DOHH2 (cell line): Measurements from ENCODE around the gene PCDH9.

Experiments
- H3F3A ChIP-seq: fragments of 200-600 bp; sonication (generic), shearing (Covaris generic); 2 replicates; pipeline ENCODE4 v1.6.0; 2016; ENCODE audit warnings: antibody characterized with exemption, mild to moderate bottlenecking; ENCODE audit not compliant: control insufficient read depth, insufficient read depth
- H3K27ac ChIP-seq: fragments of 200-600 bp; sonication (generic); 2 replicates; pipeline ENCODE4 v1.5.1; 2014; ENCODE audit warnings: low read depth, mild to moderate bottlenecking, low read length, moderate library complexity
- H3K27me3 ChIP-seq: fragments of 200-600 bp; sonication (generic); 2 replicates; pipeline ENCODE4 v1.6.1; 2014; ENCODE audit warnings: mild to moderate bottlenecking, low read length, mixed read lengths; ENCODE audit not compliant: control insufficient read depth
- H3K36me3 ChIP-seq: fragments of 200-600 bp; sonication (generic); 2 replicates; pipeline ENCODE4 v1.6.1; 2014; ENCODE audit warnings: mild to moderate bottlenecking, low read length, moderate library complexity, mixed read lengths; ENCODE audit not compliant: control insufficient read depth
- H3K4me1 ChIP-seq: fragments of 200-600 bp; sonication (generic); 2 replicates; pipeline ENCODE4 v1.6.1; 2014; ENCODE audit warnings: mild to moderate bottlenecking, low read length, mixed read lengths; ENCODE audit not compliant: control insufficient read depth
- H3K4me2 ChIP-seq: fragments of 200-600 bp; sonication (generic); 2 replicates; pipeline ENCODE4 v1.6.0; 2014; ENCODE audit warnings: mild to moderate bottlenecking, low read length, moderate library complexity
- H3K4me3 ChIP-seq: fragments of 200-600 bp; sonication (generic); 2 replicates; pipeline ENCODE4 v1.5.1; 2014; ENCODE audit warnings: mild to moderate bottlenecking, low read length, mixed read lengths
- H3K79me2 ChIP-seq: fragments of 200-600 bp; sonication (generic); 2 replicates; pipeline ENCODE4 v1.6.1; 2014; ENCODE audit warnings: mild to moderate bottlenecking, low read length, mixed read lengths; ENCODE audit not compliant: control insufficient read depth
- H3K9me2 ChIP-seq: fragments of 200-600 bp; sonication (generic); replicated peaks from 2 replicates; pipeline ENCODE4 v1.6.1; 2014; ENCODE audit warnings: mild to moderate bottlenecking, low read length, mixed read lengths; ENCODE audit not compliant: control insufficient read depth
- H3K9me3 ChIP-seq: fragments of 200-600 bp; sonication (generic); 2 replicates; pipeline ENCODE4 v1.6.1; 2014; ENCODE audit warnings: antibody characterized with exemption, low read length, mixed read lengths; ENCODE audit not compliant: control insufficient read depth, insufficient read depth
- H4K20me1 ChIP-seq: fragments of 200-600 bp; sonication (generic); 2 replicates; pipeline ENCODE4 v1.6.0; 2014; ENCODE audit warnings: low read depth, mild to moderate bottlenecking, antibody characterized with exemption, low read length, moderate library complexity; ENCODE audit not compliant: control insufficient read depth, insufficient read depth
- EZH2phosphoT487 ChIP-seq: fragments of 200-600 bp; sonication (generic); IDR thresholded peaks from 2 replicates; pipeline ENCODE4 v1.6.1; 2017; ENCODE audit warnings: borderline replicate concordance, mild to moderate bottlenecking, antibody characterized with exemption, low read length, moderate library complexity, mixed read lengths
- TF ChIP-seq, protein P1 (sequence below): fragments of 200-600 bp; sonication (generic); IDR thresholded peaks from one replicate; pipeline ENCODE4 v1.5.1; 2014; ENCODE audit warnings: antibody characterized with exemption, mild to moderate bottlenecking, low read depth, low read length; ENCODE audit not compliant: poor library complexity, severe bottlenecking

PCDH9 gene

GRCh38 chr13:67230404-67231288, 510 bp upstream of the PCDH9 start:
- Histone ChIP-seq H3F3A (peaks cover 6% of the 10 kb centered on the region; the same call in 1 of the 2 replicates), H3K9me3 (no peaks in the 10 kb centered on the region; the same call in 1 of the 2 replicates), H3K4me2 (peak overlapping the region; percentile 67), H3K4me1 (peaks cover 24% of the 10 kb centered on the region), H3K27me3 (no peaks in the 10 kb centered on the region), H3K4me3 (peak overlapping the region; percentile 94), H4K20me1 (no peaks in the 10 kb centered on the region), H3K36me3 (peaks cover 7% of the 10 kb centered on the region), H3K27ac (peak overlapping the region; percentile 49; the same call in 1 of the 2 replicates), H3K9me2 (no peaks in the 10 kb centered on the region), H3K79me2 (peaks cover 28% of the 10 kb centered on the region)
- TF ChIP-seq, protein P1, sequence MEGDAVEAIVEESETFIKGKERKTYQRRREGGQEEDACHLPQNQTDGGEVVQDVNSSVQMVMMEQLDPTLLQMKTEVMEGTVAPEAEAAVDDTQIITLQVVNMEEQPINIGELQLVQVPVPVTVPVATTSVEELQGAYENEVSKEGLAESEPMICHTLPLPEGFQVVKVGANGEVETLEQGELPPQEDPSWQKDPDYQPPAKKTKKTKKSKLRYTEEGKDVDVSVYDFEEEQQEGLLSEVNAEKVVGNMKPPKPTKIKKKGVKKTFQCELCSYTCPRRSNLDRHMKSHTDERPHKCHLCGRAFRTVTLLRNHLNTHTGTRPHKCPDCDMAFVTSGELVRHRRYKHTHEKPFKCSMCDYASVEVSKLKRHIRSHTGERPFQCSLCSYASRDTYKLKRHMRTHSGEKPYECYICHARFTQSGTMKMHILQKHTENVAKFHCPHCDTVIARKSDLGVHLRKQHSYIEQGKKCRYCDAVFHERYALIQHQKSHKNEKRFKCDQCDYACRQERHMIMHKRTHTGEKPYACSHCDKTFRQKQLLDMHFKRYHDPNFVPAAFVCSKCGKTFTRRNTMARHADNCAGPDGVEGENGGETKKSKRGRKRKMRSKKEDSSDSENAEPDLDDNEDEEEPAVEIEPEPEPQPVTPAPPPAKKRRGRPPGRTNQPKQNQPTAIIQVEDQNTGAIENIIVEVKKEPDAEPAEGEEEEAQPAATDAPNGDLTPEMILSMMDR: no peak
- no peak for TF ChIP-seq EZH2phosphoT487

- Histone ChIP-seq H3K27me3 (no peaks in the 10 kb centered on the region), H3F3A (peaks cover 6% of the 10 kb centered on the region; the same call in 1 of the 2 replicates), H3K79me2 (peaks cover 30% of the 10 kb centered on the region), H3K9me3 (no peaks in the 10 kb centered on the region; the same call in 1 of the 2 replicates), H3K27ac (no peak overlapping the region), H3K4me1 (peaks cover 37% of the 10 kb centered on the region), H3K4me3 (peak overlapping the region; percentile 94), H4K20me1 (no peaks in the 10 kb centered on the region), H3K36me3 (peaks cover 7% of the 10 kb centered on the region), H3K4me2 (peak overlapping the region; percentile 67), H3K9me2 (no peaks in the 10 kb centered on the region)
- TF ChIP-seq, protein P1: no peak
- TF ChIP-seq EZH2phosphoT487: no peak
Measured at GRCh38 chr13:67228916-67229315, 1.2 kb downstream of the PCDH9 start.

DNA sequence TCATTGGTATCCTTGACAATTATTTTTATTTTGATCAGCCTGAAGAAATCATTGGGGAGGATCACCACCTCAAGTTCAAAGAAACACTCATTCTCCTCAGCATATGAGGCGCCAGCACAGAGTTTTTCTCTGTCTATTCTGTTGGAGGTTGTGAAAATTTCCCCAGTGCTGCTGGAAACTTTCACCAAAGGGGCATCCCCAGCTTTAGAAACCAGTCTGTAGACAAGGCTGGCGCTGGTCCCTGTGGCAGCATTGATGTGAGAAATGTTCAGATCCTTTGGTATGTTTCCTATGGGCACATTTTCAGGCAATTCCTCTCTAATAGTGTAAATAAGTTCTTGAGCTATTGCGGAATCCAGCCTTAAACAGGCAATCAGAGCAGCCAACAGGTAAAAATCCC, 2.1 kb downstream of the PCDH9 start:
- TF ChIP-seq, protein P1: no peak
- no peak for TF ChIP-seq EZH2phosphoT487
- H4K20me1 ChIP-seq: no peaks in the 10 kb centered on the region
- H3K4me3 ChIP-seq: peak overlapping the region; percentile 94
- peak overlapping the region; percentile 67 for H3K4me2 ChIP-seq
- no peaks in the 10 kb centered on the region; the same call in 1 of the 2 replicates for H3K9me3 ChIP-seq
- H3K27ac ChIP-seq: no peak overlapping the region
- H3K27me3 ChIP-seq: no peaks in the 10 kb centered on the region
- H3K36me3 ChIP-seq: peaks cover 7% of the 10 kb centered on the region
- H3K79me2 ChIP-seq: peaks cover 35% of the 10 kb centered on the region
- peaks cover 46% of the 10 kb centered on the region for H3K4me1 ChIP-seq
- H3K9me2 ChIP-seq: no peaks in the 10 kb centered on the region
- peaks cover 6% of the 10 kb centered on the region; the same call in 1 of the 2 replicates for H3F3A ChIP-seq
